GM18499 (cell line): Measurements from ENCODE around the gene SESN3.

Experiments
- ATAC-seq: cut with Tn5 transposase; IDR thresholded peaks from one replicate; pipeline ENCODE4 v1.9.1; 2021; ENCODE audit warnings: moderate number of reproducible peaks; ENCODE audit not compliant: insufficient read depth, unreplicated experiment

SESN3 gene

GRCh38 chr11:95135880-95136279, 95.1 kb downstream of the SESN3 start:
- ATAC-seq = no peak

GRCh38 chr11:95135155-95135554, 95.8 kb downstream of the SESN3 start:
- ATAC-seq = no peak

GRCh38 chr11:95134491-95134890, 96.5 kb downstream of the SESN3 start:
- no peak for ATAC-seq

- ATAC-seq = no peak
Observed at GRCh38 chr11:95132956-95133355, 98.0 kb downstream of the SESN3 start.

GRCh38 chr11:95128602-95129001, 102.4 kb downstream of the SESN3 start:
- ATAC-seq = no peak

GRCh38 chr11:95123556-95123955, 107.4 kb downstream of the SESN3 start:
- no peak for ATAC-seq

- ATAC-seq = no peak
Observed at GRCh38 chr11:95121698-95122097, 109.3 kb downstream of the SESN3 start.

- no peak for ATAC-seq
Observed at GRCh38 chr11:95119361-95120060, 111.5 kb downstream of the SESN3 start.

- no peak for ATAC-seq
Observed at GRCh38 chr11:95115597-95115996, 115.4 kb downstream of the SESN3 start.
